ENCODE measurements around the gene RNASE8.

DNA sequence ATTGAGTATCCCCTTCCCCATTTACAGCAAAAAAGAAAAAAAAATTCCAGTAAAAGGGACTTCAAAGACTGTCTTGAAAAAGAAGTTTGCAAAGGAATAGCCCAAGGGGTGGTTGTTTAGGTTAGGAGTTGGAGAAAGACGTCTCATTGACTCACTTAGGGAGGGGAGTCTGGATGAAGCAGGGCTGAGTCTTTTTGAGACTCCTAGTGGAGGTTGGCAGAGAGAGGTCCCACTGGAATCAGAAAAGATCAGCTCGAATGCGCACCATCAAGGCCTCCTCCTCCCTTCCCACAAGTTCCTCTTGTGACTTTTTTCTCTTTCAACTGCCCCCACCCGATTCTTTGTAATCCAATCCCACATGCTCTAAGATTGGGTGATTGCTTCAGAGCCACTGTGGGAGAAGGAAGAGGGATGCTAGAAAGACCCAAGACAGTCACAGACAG is 14.4 kb downstream of the RNASE8 start:
- TF ChIP-seq, protein P1, sequence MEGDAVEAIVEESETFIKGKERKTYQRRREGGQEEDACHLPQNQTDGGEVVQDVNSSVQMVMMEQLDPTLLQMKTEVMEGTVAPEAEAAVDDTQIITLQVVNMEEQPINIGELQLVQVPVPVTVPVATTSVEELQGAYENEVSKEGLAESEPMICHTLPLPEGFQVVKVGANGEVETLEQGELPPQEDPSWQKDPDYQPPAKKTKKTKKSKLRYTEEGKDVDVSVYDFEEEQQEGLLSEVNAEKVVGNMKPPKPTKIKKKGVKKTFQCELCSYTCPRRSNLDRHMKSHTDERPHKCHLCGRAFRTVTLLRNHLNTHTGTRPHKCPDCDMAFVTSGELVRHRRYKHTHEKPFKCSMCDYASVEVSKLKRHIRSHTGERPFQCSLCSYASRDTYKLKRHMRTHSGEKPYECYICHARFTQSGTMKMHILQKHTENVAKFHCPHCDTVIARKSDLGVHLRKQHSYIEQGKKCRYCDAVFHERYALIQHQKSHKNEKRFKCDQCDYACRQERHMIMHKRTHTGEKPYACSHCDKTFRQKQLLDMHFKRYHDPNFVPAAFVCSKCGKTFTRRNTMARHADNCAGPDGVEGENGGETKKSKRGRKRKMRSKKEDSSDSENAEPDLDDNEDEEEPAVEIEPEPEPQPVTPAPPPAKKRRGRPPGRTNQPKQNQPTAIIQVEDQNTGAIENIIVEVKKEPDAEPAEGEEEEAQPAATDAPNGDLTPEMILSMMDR (IDR thresholded peaks at IDR 0.05) = no peak
- no peak for TF ChIP-seq EZH2 (IDR thresholded peaks at IDR 0.05)

Data from neural progenitor cell (in vitro differentiated cells).